H1 (cell line): ENCODE results near the gene VAX1. TPM values are rescaled to one million over a fixed set of nuclear protein-coding genes. Genes with fewer than 3 reads are reported as not detected.

ENCODE experiments used
- JUN ChIP-seq: IDR thresholded peaks from 2 replicates; pipeline ENCODE4 v1.6.1; 2011; ENCODE audit warnings: low read depth, mild to moderate bottlenecking, improper control_type of control experiment, low read length
- polyA plus RNA-seq, 7 experiments: library from polyadenylated mRNA; depleted of rRNA in 3 of 7; stranded (reverse) in 5 of 7; unstranded in 2 of 7; fragments of >200 nt in 5 of 7; fragments of 200-250 nt in 2 of 7; gene quantifications; 1 replicate in 5 of 7; 2 replicates in 1 of 7; 4 replicates in 1 of 7; pipeline versions ENCODE4 v1.2.1 to v1.2.3, GENCODE V29; 2011 to 2013; ENCODE audit warnings: missing spikeins in 2 of 7, mixed read lengths in 2 of 7
- total RNA-seq: library from RNA; stranded (reverse); fragmentation: NEBNext Ultra II Directional; extraction: Animal tissue kit (Norgen Biotek cat#: 25700); gene quantifications from 2 replicates; pipeline ENCODE4 v1.2.1, GENCODE V29; 2021
- TF ChIP-seq, protein P1 (sequence below): IDR thresholded peaks from 2 replicates; pipeline ENCODE4 v1.6.1; 2011; ENCODE audit warnings: low read depth, mild to moderate bottlenecking, low read length; ENCODE audit not compliant: insufficient read depth

The VAX1 gene
- total and polyA plus RNA-seq, 2 of the 8 experiments (the other 6 are each of a cell fraction or from before 2014, with no cell fraction given) = not detected

- no peak for TF ChIP-seq JUN
- TF ChIP-seq, protein P1, sequence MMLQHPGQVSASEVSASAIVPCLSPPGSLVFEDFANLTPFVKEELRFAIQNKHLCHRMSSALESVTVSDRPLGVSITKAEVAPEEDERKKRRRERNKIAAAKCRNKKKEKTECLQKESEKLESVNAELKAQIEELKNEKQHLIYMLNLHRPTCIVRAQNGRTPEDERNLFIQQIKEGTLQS = no peak
These were observed 7.2 kb downstream of the VAX1 start (continued) for GRCh38 chr10:117130862-117131375.
